ENCODE data around the gene FAM3C. TPM values are rescaled to one million over a fixed set of nuclear protein-coding genes. Genes with fewer than 3 reads are reported as not detected.

Gene FAM3C
- total and polyA plus RNA-seq, 8 donors = 15.2 to 147 (median 26.0) TPM

DNA sequence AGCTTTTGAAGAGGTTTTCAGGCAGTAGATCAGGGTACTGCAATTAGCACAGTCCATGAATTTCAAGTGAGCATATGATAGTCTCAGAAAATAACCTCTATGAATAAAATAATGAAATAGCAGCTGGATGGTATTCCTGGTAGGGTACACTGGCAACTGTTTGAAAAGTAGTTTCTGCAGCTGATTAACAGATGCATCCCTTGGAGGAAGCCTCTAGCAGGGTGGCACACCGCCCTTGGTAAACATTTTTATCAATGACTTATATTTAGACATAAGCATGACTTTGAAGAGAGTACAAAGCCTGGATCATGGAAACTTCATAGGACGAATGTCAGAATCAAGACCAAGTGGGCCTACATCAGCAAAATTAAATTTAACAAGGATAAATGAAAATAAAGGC is 40.5 kb downstream of the FAM3C start:
- Histone ChIP-seq H3K36me3 (peaks cover 6 to 92% (median 80%) of the 10 kb centered on the region in 4 donors), H3K4me1 (no peaks in the 10 kb centered on the region), H3K27ac (no peak overlapping the region), H3K9me3 (no peaks in the 10 kb centered on the region), H3K27me3 (no peaks in the 10 kb centered on the region), H3K4me3 (no peak overlapping the region)
- intact Hi-C loops (cut with DNase I; ENCODE audit: low total_unique reads) = no loop called here
- 39 to 57% (median 54%) methylated on average over 2 of the region's 2 CpGs for WGBS, 5 donors
- TF ChIP-seq EP300 (IDR thresholded peaks at IDR 0.05) (no peak), POLR2AphosphoS5 (IDR thresholded peaks at IDR 0.05) (no peak), POLR2A (IDR thresholded peaks at IDR 0.05) (no peak), CTCF (IDR thresholded peaks at IDR 0.05) (no peak)
- no peak for DNase-seq

- H3K27me3 ChIP-seq = no peaks in the 10 kb centered on the region
- H3K9me3 ChIP-seq = no peaks in the 10 kb centered on the region
- no peak for TF ChIP-seq EP300 (IDR thresholded peaks at IDR 0.05)
- no peak for TF ChIP-seq CTCF (IDR thresholded peaks at IDR 0.05)
- no peak for TF ChIP-seq POLR2AphosphoS5 (IDR thresholded peaks at IDR 0.05)
- TF ChIP-seq POLR2A (IDR thresholded peaks at IDR 0.05) = no peak
- H3K4me1 ChIP-seq = no peaks in the 10 kb centered on the region
- H3K27ac ChIP-seq = no peak overlapping the region
- no peak overlapping the region for H3K4me3 ChIP-seq
- intact Hi-C loops (cut with DNase I; ENCODE audit: low total_unique reads) = no loop called here
- DNase-seq = no peak
- peaks cover 0 to 66% (median 54%) of the 10 kb centered on the region in 4 donors for H3K36me3 ChIP-seq
- WGBS, 5 donors = 72 to 81% (median 77%) methylated on average over 3 of the region's 3 CpGs
Observed at GRCh38 chr7:121352323-121352722, 43.8 kb downstream of the FAM3C start.

DNA sequence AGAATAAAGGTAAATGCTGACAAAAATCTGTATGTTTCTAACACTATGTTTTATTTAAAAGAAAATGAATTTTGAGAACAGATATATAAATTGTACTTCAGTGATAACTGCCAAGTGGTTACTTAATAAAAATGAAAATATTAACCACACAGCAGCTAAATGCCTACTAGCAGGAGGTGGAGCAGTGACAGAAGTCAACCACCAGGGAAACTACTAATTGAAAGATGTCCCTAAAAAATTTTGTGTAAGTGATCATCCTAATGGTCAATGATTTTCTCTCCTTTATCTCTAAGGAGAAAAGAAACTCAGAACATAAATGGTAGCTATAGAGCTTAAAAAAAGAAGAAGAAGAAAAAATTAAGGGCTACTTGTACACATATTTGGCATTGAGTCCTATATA is 44.4 kb downstream of the FAM3C start:
- intact Hi-C loops (cut with DNase I; ENCODE audit: low total_unique reads) = no loop called here

DNA sequence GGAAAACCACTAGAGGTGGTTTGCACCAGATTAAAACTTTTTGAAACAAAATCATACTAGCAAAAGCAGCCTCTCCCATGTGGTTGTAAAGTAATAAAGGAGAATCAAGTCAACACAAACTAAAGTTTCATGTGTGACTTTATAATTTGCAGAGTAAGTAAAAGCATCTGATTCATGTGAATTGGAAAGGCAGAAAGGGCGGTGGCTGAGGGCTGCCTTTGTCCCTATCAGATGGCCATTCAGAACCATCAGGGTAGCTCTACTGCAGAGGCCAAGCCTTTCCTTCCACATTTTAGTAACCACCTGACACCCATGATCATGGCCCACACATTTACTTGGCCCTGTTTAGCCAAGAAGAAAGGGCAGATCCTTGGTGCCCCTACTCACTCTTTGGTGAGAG is 51.6 kb downstream of the FAM3C start:
- Histone ChIP-seq H3K36me3 (peaks cover 0 to 13% (median 9%) of the 10 kb centered on the region in 4 donors), H3K9me3 (no peaks in the 10 kb centered on the region), H3K4me3 (no peak overlapping the region), H3K4me1 (no peaks in the 10 kb centered on the region), H3K27me3 (no peaks in the 10 kb centered on the region), H3K27ac (no peak overlapping the region)
- 77 to 96% (median 90%) methylated on average over 1 of the region's 1 CpG for WGBS, 5 donors
- intact Hi-C loops (cut with DNase I; ENCODE audit: low total_unique reads) = no loop called here
- DNase-seq = no peak
- TF ChIP-seq EP300 (IDR thresholded peaks at IDR 0.05) = no peak
- no peak for TF ChIP-seq CTCF (IDR thresholded peaks at IDR 0.05)
- TF ChIP-seq POLR2AphosphoS5 (IDR thresholded peaks at IDR 0.05) = no peak
- TF ChIP-seq POLR2A (IDR thresholded peaks at IDR 0.05) = no peak

More for the DNA sequence above, 44.4 kb downstream of the FAM3C start:
- Histone ChIP-seq H3K27me3 (no peaks in the 10 kb centered on the region), H3K4me3 (no peak overlapping the region), H3K4me1 (no peaks in the 10 kb centered on the region), H3K36me3 (peaks cover 0 to 65% (median 54%) of the 10 kb centered on the region in 4 donors), H3K27ac (no peak overlapping the region), H3K9me3 (no peaks in the 10 kb centered on the region)
- TF ChIP-seq EP300 (IDR thresholded peaks at IDR 0.05) (no peak), POLR2A (IDR thresholded peaks at IDR 0.05) (no peak), CTCF (IDR thresholded peaks at IDR 0.05) (no peak), POLR2AphosphoS5 (IDR thresholded peaks at IDR 0.05) (no peak)
- no peak for DNase-seq

Data from stomach (tissue), 9 donors.